NCI-H526 (cell line): ENCODE results near the gene GALNT1.
A peak's percentile ranks its signal among the peaks of the same experiment; 100 is the strongest.

Source experiments
- DNase-seq, 2 experiments: peaks; one replicate each; lab custom pipeline; 2025; lab: John Stamatoyannopoulos, UW

GALNT1 gene

DNA sequence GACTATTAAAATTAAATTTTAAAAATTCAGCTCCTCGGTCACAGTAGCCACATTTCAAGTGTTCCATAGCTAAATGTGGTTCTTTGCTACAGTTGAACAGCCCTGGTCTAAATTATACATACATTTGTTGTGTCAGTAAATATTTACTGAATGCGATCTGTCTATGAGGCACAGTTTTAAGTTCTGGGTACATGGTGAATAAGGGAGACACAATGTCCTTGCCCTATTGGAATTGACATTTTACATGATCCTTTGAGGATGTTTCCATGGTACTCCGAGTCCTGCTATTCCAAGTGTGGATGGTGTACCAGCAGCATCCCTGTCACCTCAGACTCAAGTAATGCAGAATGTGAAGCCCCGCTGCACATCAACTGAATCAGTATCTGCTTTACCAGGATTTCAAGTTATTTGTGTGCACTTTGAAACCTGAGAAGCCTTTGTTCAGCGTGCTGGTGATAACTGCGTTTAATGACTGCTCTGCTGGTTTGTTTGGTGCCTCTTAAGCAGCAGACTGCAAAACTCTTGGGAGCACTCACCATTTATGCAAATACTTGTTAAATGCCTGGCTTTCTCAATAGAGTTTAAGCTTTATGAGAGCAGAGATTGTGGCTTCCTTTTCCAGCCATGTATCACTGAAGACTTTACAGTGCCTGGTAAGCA lies 1.5 kb downstream of the GALNT1 start:
- peak; percentile 75 to 79 for DNase-seq

DNA sequence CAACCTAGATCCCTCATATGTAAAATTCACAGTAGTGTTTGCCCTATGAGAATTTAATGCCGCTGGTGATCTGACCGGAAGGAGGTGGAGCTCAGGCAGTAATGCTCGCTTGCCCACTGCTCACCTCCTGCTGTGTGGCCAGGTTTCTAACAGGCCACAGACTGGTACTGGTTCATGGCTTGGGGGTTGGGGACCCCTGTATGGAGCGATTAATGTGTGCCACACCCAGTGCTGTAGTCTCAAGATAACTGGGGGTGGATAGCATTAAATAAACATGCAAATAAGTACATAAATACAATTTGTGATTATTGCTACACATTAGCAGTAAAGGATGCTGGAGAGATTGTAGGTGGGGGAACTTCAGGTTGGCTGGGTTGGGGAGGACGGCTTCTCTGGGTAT lies 3.2 kb downstream of the GALNT1 start:
- DNase-seq, result no peak

DNA sequence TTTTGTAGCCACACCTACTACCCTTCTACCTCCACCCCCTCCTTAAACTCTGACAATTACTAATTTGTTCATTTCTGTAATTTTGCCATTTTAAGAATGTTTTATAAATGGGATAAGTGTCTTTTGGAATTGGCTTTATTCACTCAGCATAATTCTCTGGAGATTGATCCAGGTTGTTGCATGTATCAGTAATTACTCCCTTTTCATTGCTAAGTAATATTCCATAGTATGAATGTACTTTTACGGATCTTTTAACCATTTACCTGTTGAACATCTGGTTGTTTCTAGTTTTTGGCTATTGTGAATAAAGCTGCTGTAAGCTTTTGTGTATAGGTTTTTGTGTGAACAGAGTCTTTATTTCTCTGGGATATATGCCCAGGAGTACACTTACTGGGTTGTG lies 4.1 kb downstream of the GALNT1 start:
- no peak for DNase-seq

DNA sequence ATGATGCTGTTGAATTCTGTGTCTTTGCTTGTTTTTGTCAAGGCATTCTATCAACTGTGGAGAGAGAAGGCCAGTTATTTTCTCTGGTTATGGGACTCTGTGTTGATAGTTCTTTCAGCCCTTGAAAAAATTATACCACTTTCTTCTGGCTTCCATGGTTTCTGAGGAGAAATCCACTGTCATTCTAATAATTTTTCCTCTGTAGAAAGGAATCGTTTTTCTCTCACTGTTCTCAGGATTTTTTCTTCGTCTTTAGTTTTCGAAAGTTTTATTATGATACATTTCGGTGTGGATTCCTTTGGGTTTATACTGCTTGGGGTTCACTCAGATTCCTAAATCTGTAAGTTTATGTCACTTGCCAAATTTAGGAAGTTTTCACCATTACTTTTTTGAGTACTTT lies 6.6 kb downstream of the GALNT1 start:
- DNase-seq, result no peak

DNA sequence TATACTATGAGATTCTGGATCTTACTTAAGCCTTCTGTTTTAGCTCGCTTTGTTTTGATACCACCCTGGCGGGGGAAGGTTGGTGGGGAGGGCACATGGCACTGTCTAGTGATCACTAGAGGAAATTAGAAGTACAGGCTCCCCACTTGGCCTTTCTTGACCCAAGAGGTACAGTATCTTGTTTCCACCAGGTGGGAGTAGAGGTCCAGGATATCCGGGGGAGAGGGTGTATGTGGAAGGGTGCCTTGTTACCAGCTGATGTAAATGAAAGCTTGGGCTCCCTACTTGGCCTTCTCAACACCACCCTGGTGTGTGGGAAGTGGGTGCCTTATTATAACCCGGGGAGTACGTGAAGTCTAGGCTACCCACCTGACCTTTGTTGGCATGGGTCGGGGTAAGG lies 7.5 kb downstream of the GALNT1 start:
- peak; percentile 14 to 34 for DNase-seq

DNA sequence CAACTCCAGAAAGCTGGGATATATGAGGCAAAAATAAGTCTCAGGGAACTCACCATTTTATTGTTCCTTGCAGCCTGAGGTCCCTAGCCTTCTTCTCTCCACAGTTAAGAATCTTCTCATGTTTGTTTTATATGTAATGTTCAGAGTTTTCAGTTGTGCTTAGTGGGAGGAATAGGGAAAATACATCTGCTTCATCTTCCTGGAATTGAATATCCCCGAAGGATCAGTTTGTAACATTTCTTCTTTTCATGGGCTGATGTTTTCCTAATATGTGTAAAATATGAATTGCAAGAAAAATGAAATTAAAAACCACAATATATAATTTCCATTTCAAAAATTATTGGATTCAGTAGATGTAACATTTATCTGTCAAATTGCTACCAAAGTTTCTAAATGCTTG lies 8.0 kb downstream of the GALNT1 start:
- no peak for DNase-seq

DNA sequence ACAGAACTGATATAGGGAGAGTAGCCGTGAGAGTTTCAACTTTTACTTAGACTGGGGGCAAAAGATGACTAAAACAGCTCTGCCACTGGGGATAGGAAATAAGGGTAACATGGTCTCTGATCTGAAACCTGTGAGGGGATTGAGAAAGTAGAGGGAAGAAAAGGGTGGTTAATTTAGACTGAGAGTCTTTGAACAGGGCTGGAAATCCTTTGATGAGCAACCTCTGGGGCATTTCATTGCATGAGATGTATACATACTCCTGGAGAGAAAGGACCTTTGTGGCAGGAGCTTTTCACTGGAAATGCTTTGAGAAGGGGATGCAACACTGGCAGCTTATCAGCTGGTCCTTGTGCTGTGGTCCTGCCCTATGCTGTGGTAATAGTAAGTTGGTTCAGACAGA lies 9.4 kb downstream of the GALNT1 start:
- no peak for DNase-seq

DNA sequence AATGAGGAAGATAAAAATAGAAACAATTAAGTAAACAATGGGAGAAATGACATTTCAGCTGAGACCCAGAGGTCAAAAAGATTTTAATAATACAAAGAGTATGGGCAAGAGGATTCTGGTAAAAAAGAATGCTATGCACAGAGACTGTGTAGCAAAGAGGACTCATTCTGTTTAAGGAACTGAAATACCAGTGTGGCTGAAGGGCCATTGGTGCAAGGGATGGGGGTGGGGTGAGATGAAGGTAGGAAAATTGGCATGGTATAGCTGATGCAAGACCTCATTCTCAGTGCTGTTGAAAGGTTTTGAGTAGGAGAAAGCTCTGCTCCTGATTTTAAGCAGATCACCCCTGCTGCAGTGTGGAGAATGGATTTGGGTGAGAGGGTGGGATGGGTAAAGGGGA lies 10.8 kb downstream of the GALNT1 start:
- no peak for DNase-seq

DNA sequence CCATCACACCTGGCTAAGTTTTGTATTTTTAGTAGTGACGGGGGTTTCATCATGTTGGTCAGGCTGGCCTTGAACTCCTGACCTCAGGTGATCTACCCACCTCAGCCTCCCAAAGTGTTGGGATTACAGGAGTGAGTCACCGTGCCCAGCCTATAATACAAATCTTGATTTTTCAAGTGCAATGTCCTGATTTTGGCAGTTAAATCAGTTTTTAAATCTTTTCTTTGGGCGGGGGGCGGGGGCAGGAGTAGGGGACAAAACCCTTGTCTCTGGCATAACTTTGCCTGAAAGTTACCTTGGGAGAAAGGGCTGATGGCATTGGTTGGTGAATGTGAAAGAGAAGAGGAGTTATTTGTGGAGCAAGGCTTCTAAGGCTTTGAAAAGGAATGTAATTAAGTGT lies 12.3 kb downstream of the GALNT1 start:
- DNase-seq, result no peak

DNA sequence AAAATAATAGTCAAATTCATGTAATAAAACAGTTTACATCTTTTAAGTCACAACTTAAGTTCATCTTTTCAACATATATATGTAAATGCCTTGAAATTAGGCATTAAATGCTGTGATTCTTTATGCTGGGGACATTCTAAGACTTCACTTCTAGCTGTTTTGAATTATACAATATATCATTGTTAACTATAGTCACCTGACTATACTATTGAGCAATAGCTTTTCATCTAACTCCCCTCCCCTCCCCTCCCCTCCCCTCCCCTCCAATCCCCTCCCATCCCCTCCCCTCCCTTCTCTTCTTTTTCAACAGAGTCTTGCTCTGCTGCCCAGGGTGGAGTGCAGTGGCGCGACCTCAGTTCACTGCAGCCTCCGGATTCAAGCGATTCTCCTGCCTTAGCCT lies 16.2 kb downstream of the GALNT1 start:
- DNase-seq, result no peak

DNA sequence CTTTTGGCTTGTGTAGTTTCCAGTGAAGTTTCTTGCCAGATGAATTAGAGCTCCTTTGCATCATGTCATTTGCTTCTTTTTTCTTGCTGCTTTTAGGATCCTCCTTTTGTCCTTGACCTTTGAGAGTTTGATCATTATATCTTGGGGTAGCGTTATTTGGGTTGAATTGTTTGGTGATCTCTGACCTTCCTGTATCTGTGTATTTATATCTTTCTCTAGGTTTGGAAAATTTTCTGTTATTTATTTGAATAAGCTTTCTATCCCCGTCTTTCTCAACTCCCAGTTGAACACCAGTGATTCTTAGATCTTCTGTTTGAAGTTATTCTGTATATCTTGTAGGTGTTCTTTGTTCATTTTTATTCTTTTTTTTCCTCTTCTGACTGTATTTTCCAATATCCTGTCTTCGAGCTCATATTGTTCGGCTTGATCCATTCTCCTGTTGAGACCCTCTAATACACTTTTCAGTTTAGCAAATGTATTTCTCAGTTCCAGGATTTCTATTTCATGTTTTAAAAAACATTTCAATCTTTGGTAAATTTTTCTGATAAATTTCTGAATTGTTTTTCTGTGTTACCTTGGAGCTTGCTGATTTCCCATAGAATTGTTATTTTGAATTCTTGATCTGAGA lies 20.8 kb downstream of the GALNT1 start:
- DNase-seq, result no peak

DNA sequence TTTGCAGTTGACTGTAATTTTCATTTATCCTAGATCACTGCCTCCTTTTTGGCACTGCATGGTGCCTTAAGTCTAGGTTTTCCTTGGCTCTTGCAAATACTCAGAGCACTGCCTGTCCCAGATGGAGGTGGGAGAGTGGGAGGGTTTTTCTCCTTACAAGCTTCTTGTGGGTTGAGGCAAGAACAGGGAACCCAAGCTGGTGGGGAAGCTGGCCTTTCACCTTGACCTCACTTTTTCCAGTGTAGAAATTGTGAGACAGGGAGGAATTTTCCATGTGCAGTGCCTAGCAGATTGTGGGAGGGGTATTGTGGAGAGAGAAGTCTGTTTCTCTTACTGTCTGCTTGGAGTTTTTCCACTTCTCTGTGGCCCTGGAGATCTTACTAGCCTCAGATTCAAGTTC lies 21.5 kb downstream of the GALNT1 start:
- no peak for DNase-seq

DNA sequence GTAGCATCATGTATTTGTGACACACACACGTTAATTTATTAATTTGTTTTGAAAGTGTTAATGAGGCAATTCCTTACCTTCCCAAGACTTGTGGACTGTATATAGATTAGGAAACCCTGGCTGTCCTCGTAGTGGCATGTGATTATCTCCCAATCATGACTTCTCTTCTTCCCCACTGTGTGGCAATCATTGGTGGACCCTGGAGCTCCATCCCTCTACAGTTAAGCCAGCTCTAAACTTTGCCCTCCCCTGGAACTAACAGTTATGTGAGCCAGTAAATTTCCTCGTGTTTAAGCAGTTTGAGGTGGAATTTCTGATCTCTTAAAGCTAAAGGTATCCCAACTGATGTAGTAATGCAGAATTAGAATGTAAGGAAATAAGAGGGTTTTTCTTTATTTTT lies 22.0 kb downstream of the GALNT1 start:
- no peak for DNase-seq

DNA sequence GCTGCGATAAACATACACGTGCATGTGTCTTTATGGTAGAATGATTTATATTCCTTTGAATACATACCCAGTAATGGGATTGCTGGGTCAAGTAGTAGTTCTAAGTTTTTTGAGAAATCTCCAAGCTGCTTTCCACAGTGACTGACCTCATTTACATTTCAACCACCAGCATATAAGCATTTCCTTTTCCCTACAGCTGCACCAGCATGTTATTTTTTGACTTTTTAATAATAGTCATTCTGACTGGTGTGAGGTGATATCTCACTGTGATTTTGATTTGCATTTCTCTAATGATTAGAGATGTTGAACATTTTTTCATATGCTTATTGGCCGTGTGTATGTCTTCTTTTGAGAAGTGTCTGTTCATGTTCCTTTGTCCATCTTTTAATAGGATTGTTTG lies 22.8 kb downstream of the GALNT1 start:
- no peak for DNase-seq

DNA sequence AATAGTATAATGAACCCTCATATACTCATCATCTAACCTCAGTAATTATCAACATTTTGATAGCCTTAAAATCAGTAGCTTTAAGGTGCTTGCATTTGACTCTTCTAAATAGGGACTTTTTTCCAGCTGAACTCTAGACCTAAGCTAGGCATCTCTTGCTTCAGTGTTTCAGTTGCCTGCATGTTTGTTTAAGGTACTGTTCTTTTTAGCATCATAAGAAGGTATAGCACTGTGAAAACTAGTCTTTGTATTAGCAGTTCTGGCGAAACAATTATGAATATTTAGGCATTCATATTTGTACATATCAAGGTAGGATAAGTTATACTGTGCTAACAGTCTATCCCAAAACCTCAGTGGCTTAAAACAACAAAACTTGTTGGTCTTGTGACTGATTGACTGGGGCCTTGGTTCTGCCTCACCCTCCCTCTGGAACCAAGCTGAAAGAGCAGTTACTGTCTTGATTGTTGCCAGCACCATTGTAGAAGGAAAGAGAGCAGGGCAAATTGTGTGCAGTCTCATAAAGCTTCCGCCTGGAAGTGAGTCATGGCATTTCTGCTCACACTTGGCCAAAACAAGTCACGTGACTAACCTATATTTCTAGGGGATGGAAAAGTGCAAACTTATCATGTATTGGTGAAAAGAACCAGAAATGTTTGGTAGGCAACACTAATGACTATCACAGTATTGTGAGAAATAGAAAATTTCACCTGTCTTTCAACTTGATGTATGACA lies 24.3 kb downstream of the GALNT1 start:
- no peak for DNase-seq

DNA sequence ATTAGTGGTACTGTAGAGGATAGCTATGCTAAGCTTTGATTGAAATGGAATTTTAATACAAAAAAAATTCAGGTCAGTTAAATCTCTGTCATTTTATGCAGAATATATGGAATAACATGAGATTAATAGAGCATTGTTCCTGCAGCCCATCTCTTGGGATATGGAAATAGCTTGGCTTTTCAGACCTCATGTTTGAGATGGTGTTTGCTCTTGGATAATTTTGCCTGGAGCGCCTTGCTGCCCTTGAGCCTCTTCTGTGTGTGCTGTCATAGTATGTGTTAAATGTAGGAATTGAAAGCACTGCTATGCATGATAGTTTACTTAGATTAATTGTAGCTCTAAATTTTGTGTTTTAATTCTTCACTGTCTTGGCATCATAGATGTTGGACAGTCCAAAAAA lies 27.7 kb downstream of the GALNT1 start:
- DNase-seq, result peak; percentile 15 to 49

DNA sequence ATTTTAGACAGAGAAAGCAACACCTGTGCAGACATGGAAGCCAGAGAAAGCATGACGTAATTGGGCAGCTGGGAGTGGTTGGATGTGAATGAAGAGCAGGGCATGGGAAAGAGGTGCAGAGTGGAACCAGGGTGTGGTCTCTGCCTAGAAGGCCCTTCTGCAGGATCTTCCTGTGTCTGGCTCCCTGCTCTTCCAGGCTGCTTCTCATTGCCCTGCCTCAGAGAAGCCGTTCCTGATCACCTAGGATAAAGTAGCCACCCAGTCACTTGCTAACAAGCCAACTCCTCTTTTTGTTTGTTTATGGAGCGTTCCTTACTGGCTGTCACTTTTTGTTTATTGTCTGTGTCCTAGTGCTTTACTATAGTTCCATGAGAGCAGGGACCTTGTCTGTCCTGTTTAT lies 28.5 kb downstream of the GALNT1 start:
- DNase-seq, result peak in 1 of 2 experiments; percentile 19

DNA sequence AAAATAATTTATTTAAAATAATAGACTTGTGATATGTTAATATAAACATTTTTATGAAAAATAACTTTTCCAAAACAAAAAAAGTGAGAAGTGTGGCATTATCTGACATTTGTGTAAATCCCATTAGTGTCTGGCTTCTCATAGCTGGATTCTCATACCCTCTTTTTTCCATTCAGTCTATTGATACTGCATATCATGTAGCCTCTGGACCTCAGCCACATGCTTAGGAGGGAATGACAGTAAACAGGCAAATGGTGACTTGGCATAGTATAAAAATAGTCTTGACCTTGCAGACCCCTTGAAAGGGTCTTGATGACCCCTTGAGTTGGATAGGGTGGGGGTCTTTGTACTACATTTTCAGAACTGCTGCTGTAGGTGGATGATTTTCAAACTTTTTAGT lies 29.2 kb downstream of the GALNT1 start:
- DNase-seq, result no peak

DNA sequence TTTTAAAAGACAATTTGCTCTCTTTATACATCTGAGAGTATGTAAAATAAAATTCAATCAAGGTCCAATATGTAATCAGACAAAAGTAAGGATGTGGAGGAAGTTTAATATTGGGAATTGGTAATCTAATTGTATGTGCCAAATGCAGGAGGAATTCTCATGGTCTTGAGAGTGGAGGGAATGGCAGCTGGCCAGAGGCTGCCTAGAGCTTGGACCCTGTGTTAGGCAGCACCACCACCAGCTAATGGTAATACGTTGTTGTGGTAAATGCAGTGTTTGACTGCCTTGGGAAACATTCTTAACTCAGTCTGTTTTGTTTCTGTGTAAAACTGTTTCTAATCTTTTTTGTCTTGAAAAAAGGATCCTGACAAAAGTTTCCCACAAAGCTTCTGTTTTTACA lies 30.0 kb downstream of the GALNT1 start:
- DNase-seq, result no peak

DNA sequence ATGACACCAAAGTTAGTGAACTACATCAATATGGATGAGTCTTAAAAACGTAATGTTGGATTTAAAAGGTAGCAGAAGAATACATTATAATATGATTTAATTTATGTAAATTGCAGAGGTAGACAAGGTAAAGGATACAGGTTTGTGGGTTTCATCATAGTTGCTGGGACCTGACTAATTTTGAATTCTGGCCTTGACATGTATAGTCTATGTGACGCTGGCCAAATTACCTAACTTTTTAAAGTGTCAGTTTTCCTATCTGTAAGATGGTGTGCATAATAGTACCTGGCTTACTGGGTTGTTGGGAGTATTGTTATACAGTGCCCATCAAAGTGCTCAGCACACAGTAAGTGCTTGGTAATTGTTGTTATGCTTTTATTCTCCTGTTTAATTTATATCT lies 34.5 kb downstream of the GALNT1 start:
- DNase-seq, result no peak

DNA sequence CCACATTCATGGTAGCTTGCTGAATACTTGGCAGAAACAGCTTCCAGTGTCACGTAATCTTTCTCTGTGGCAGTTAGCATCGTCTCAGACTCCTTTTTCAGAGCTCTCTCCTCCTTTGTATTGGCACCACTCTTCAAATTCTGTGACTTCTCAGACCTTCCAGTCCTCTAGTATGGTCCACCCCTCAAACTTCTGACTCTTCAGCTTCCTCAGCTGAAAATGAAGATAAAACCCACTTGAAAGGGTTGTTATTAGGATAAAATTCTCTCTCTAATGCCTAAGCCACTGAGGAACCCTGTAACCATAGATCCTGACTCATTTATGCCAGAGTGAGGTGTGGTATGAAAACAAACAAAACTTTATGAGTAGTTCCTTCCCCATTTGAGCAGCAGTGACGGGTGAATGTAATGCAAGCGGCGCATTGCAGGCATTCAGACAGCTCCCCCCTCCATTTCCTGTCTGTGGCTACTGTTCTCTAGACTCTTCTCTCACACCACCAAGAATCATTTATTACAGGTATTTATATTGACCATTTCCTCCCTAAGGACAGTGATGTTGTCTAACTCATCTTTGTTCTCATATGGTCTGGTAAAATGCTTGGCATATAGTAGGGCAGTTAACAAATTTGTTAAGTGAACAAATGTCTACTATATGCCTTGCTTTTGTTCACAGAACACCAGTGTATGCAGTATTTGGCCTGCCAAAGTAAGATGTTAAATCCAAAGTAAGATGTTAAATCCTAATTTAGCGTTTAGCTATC lies 35.3 kb downstream of the GALNT1 start:
- DNase-seq, result no peak

DNA sequence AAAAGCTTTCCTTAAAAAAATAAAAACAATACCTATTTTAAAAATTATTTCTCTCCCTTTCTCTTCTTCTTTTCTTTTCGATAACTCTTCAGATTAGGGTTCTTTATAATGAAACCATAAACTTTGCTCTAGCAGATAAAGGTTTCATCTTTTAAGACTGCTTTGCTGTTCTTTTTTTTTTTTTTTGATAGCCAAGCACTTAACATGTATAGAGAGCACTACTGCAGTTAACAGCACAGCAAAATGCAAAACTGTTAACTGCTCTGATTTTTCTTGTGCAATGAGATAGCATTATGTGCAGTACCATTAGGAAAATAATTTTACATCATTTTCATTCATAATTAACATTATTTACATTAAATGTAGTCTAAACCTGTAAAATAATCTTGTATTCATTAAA lies 36.3 kb downstream of the GALNT1 start:
- DNase-seq, result no peak

DNA sequence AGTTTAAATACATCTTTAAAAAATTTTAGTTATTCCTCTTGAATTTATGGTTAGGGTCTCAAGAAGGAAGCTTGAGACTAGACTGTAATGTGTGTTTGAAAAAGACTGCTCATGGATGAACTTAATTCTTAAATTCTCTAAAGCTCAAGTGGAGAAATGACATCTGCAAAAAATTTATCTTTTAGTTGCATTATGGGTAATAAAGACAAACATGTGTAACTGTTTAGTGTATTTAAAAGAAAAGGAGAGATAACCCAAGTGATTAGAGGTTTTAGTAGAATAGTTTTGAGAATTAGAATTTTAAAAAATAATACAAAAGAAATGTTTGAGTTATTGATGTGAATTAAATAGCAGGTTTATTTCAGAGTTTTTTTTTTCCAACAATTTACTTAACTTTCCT lies 36.7 kb downstream of the GALNT1 start:
- DNase-seq, result no peak
